ENCODE results near the gene NMNAT3. TPM values are rescaled to one million over a fixed set of nuclear protein-coding genes. Genes with fewer than 3 reads are reported as not detected.

The NMNAT3 gene
- total and polyA plus RNA-seq, 4 donors: 1.9 to 19.7 (median 2.9) TPM

GRCh38 chr3:139686624-139687023 lies 8.9 kb upstream of the NMNAT3 start:
- 87% methylated on average over 3 of the region's 3 CpGs for WGBS
- Histone ChIP-seq H3K36me3 (ENCODE audit: control insufficient read depth in 4 of 4, insufficient read depth in 3 of 4, low read depth in 1 of 4, low read length in 3 of 4) (no peaks in the 10 kb centered on the region), H3K4me3 (ENCODE audit: low read depth in 1 of 3, low read length in 3 of 3) (no peak overlapping the region), H3K27me3 (ENCODE audit: control insufficient read depth in 4 of 4, insufficient read depth in 4 of 4, low read length in 3 of 4) (no peaks in the 10 kb centered on the region), H3K27ac (ENCODE audit: low read depth in 1 of 2, low read length in 2 of 2) (no peak overlapping the region), H3K9me3 (ENCODE audit: control insufficient read depth in 4 of 4, low read length in 3 of 4) (no peaks in the 10 kb centered on the region), H3K9ac (ENCODE audit: low read depth in 1 of 2, low read length in 2 of 2) (no peak overlapping the region), H3K4me1 (ENCODE audit: control insufficient read depth in 4 of 4, insufficient read depth in 4 of 4, low read length in 3 of 4) (no peaks in the 10 kb centered on the region)
- no peak for DNase-seq (ENCODE audit: low spot score)
- TF ChIP-seq GABPA (IDR thresholded peaks at IDR 0.05 in 1 of 2, conservative IDR thresholded peaks at IDR 0.05 in 1 of 2): no peak
- no peak for TF ChIP-seq JUND (IDR thresholded peaks at IDR 0.05)
- no peak for TF ChIP-seq REST (IDR thresholded peaks at IDR 0.05)
- no peak for TF ChIP-seq NR2F2 (IDR thresholded peaks at IDR 0.05)
- no peak for TF ChIP-seq ATF3 (IDR thresholded peaks at IDR 0.05)
- TF ChIP-seq SP1 (IDR thresholded peaks at IDR 0.05): no peak
- no peak for TF ChIP-seq CTCF (IDR thresholded peaks at IDR 0.05; ENCODE audit: low read depth, low read length, missing input control)
- no peak for TF ChIP-seq EGR1 (IDR thresholded peaks at IDR 0.05; ENCODE audit: low read depth in 2 of 2)
- TF ChIP-seq FOXA1 (IDR thresholded peaks at IDR 0.05): no peak
- no peak for TF ChIP-seq TAF1 (conservative IDR thresholded peaks at IDR 0.05)

- no peak for DNase-seq (ENCODE audit: low spot score)
- H3K27ac ChIP-seq (ENCODE audit: low read depth in 1 of 2, low read length in 2 of 2): no peak overlapping the region
- no peak for TF ChIP-seq CTCF (IDR thresholded peaks at IDR 0.05; ENCODE audit: low read depth, low read length, missing input control)
- no peak for TF ChIP-seq GABPA (IDR thresholded peaks at IDR 0.05 in 1 of 2, conservative IDR thresholded peaks at IDR 0.05 in 1 of 2)
- TF ChIP-seq EGR1 (IDR thresholded peaks at IDR 0.05; ENCODE audit: low read depth in 2 of 2): no peak
- no peak for TF ChIP-seq ZBTB33 (IDR thresholded peaks at IDR 0.05)
- no peak for TF ChIP-seq ATF3 (IDR thresholded peaks at IDR 0.05)
- TF ChIP-seq FOXA1 (IDR thresholded peaks at IDR 0.05): no peak
- TF ChIP-seq YY1 (IDR thresholded peaks at IDR 0.05): no peak
- H3K9ac ChIP-seq (ENCODE audit: low read depth in 1 of 2, low read length in 2 of 2): no peak overlapping the region
- no peaks in the 10 kb centered on the region for H3K36me3 ChIP-seq (ENCODE audit: control insufficient read depth in 4 of 4, insufficient read depth in 3 of 4, low read depth in 1 of 4, low read length in 3 of 4)
- H3K27me3 ChIP-seq (ENCODE audit: control insufficient read depth in 4 of 4, insufficient read depth in 4 of 4, low read length in 3 of 4): no peaks in the 10 kb centered on the region
- H3K9me3 ChIP-seq (ENCODE audit: control insufficient read depth in 4 of 4, low read length in 3 of 4): no peaks in the 10 kb centered on the region
- H3K4me1 ChIP-seq (ENCODE audit: control insufficient read depth in 4 of 4, insufficient read depth in 4 of 4, low read length in 3 of 4): no peaks in the 10 kb centered on the region
- H3K4me3 ChIP-seq (ENCODE audit: low read depth in 1 of 3, low read length in 3 of 3): no peak overlapping the region
- WGBS: 86% methylated on average over 3 of the region's 3 CpGs
These were observed 8.4 kb upstream of the NMNAT3 start for GRCh38 chr3:139686206-139686605.
